Heart right ventricle (tissue), 16 donors: ENCODE data around the gene HEMK1. TPM values are rescaled to one million over a fixed set of nuclear protein-coding genes. Genes with fewer than 3 reads are reported as not detected.

Source experiments
- ATAC-seq, 8 donors: fragments of 200-7000 bp; cut with Tn5 transposase; one replicate each; pipeline ENCODE4 v1.9.1; 2020; ENCODE audit warnings: mild to moderate bottlenecking in 8 of 8, moderate library complexity in 8 of 8, moderate number of reproducible peaks in 1 of 8
- DNase-seq, 2 donors: peaks; one replicate each; pipeline ENCODE4 v3.0.0-alpha.2; 2020
- H3K27ac ChIP-seq, 10 donors: fragments of 200-600 bp; sonication (generic) in 2 of 10; one replicate each; pipeline versions ENCODE4 v1.5.0 to v1.8.0; 2020 to 2022; ENCODE audit warnings: mild to moderate bottlenecking in 3 of 10
- H3K27me3 ChIP-seq, 7 donors: fragments of 200-600 bp; one replicate each; pipeline ENCODE4 v1.8.0; 2021 to 2022; ENCODE audit warnings: mild to moderate bottlenecking in 2 of 7
- H3K36me3 ChIP-seq, 9 donors: fragments of 200-600 bp; sonication (generic) in 1 of 9; one replicate each; pipeline versions ENCODE4 v1.5.0 to v1.8.0; 2020 to 2022; ENCODE audit warnings: mild to moderate bottlenecking in 2 of 9
- H3K4me1 ChIP-seq, 9 donors: fragments of 200-600 bp; sonication (generic) in 1 of 9; one replicate each; pipeline versions ENCODE4 v1.5.0 to v1.8.0; 2020 to 2022; ENCODE audit warnings: mild to moderate bottlenecking in 4 of 9
- H3K4me3 ChIP-seq, 10 donors: fragments of 200-600 bp; sonication (generic) in 2 of 10; one replicate each; pipeline versions ENCODE4 v1.5.0 to v1.8.0; 2020 to 2022; ENCODE audit warnings: mild to moderate bottlenecking in 7 of 10, moderate library complexity in 2 of 10
- H3K9me3 ChIP-seq, 11 donors: fragments of 200-600 bp in 10 of 11; sonication (generic) in 2 of 11; one replicate each; pipeline versions ENCODE4 v1.5.0 to v1.8.0; 2013 to 2022; ENCODE audit warnings: mild to moderate bottlenecking in 2 of 11, control low read depth in 1 of 11, moderate library complexity in 1 of 11
- WGBS, 2 donors: extraction: QIAGEN DNeasy Blood & Tissue Kit; methylation state at CpG; one replicate each; pipeline ENCODE4 v1.1.7; 2013; ENCODE audit warnings: inconsistent platforms in 1 of 2; 5-methylcytosine and 5-hydroxymethylcytosine counted together
- intact Hi-C, 10 donors: fragments of 100-400 bp; cut with DNase I; formaldehyde crosslinking; loops; one replicate each; pipeline versions ENCODE4 v1.11.1 to v1.14.2; 2022
- polyA plus RNA-seq, 2 donors: library from polyadenylated mRNA; stranded (reverse); fragments of 200-250 nt; gene quantifications; one replicate each; pipeline ENCODE4 v1.2.3, GENCODE V29; 2013
- total RNA-seq, 10 donors: library from RNA; stranded (reverse); fragmentation: NEBNext Ultra II Directional in 3 of 10; extraction: Animal tissue kit (Norgen Biotek cat#: 25700) in 3 of 10; gene quantifications; one replicate each; pipeline versions ENCODE4 v1.2.1 to v1.2.4, GENCODE V29; 2021 to 2023
- TF ChIP-seq, protein P1 (sequence below), 9 donors: fragments of 200-600 bp; sonication (generic) in 2 of 9; IDR thresholded peaks; one replicate each; pipeline versions ENCODE4 v1.5.0 to v1.8.0; 2021 to 2022; ENCODE audit warnings: antibody characterized with exemption in 9 of 9, mild to moderate bottlenecking in 5 of 9, moderate library complexity in 1 of 9
- donor health status: Arrhythmogenic right ventricular cardiomyopathy.
- donor health status: ischemic (EF 13 %, LVEDD 7.1; RV severe dilation, severe dysfunction).
- donor health status: healthy with polysubstance abuse.
- donor health status: DM: no; HTN: yes; CAD: no.
- donor health status: DM: no; HTN: no; CAD: no.
- donor health status: ischemic (EF 25% LVEDD 6.9; RV normal size, moderate dysfunction).
- donor health status: ischemic (EF 25% LVEDD 5.7; RV mildly dilated, moderate dysfunction).
- donor health status: healthy.
- donor health status: DM: yes; HTN: yes; CAD: no.
- donor health status: Ischemic cardiomyopathy.
- donor health status: ischemic (EF 35%, LVEDD 5.7; RV mildly dilated, moderate dysfunction).
- donor health status: nonischemic (EF 11% LVEDD 7.7; RV severe dilation, severe dysfunction).
- donor health status: DM: yes; HTN: yes; CAD: no.
- donor health status: PGD.
- donor health status: ischemic (EF 29% LVEDD 5.4; RV normal size, mild dysfunction).
- donor health status: nonischemic (EF 23%, LVEDD 6.1; RV moderate dilation, normal function).

The HEMK1 gene
- total and polyA plus RNA-seq, 12 donors: 10.6 to 19.0 (median 14.8) TPM

DNA sequence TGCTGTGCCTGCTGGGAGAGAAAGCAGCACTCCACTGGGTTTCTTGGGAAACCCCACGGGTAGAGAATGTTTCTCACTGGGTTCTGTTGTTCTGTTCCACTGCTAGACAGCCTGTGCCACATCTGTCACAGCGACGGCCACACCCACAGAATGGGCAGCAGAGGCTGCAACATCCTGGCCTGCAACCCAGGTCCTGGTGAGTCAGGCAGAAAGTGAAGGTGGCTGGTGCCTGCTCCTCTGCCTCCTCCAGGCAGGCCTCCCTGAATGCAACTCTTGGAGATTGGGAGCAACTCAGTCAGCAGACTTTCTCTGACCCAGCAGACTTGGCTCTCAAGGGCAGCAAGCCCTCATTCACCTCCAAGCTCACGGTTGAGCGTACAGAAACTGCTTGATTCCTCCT is 14.8 kb upstream of the HEMK1 start:
- Histone ChIP-seq H3K4me3 (no peak overlapping the region), H3K4me1 (peaks cover 0 to 14% (median 6%) of the 10 kb centered on the region in 9 donors), H3K27ac (no peak overlapping the region), H3K36me3 (no peaks in the 10 kb centered on the region), H3K9me3 (no peaks in the 10 kb centered on the region), H3K27me3 (no peaks in the 10 kb centered on the region)
- DNase-seq (no peak), ATAC-seq (no peak)
- WGBS, 2 donors: 81 to 92% methylated on average over 5 of the region's 5 CpGs
- TF ChIP-seq, protein P1, sequence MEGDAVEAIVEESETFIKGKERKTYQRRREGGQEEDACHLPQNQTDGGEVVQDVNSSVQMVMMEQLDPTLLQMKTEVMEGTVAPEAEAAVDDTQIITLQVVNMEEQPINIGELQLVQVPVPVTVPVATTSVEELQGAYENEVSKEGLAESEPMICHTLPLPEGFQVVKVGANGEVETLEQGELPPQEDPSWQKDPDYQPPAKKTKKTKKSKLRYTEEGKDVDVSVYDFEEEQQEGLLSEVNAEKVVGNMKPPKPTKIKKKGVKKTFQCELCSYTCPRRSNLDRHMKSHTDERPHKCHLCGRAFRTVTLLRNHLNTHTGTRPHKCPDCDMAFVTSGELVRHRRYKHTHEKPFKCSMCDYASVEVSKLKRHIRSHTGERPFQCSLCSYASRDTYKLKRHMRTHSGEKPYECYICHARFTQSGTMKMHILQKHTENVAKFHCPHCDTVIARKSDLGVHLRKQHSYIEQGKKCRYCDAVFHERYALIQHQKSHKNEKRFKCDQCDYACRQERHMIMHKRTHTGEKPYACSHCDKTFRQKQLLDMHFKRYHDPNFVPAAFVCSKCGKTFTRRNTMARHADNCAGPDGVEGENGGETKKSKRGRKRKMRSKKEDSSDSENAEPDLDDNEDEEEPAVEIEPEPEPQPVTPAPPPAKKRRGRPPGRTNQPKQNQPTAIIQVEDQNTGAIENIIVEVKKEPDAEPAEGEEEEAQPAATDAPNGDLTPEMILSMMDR (IDR thresholded peaks at IDR 0.05): no peak
- intact Hi-C loops: loop anchor here in 1 of 10 donors (5.0 kb wide), 1 partner anchor 207 kb away; the partner anchor contains the start of gene ZMYND10

DNA sequence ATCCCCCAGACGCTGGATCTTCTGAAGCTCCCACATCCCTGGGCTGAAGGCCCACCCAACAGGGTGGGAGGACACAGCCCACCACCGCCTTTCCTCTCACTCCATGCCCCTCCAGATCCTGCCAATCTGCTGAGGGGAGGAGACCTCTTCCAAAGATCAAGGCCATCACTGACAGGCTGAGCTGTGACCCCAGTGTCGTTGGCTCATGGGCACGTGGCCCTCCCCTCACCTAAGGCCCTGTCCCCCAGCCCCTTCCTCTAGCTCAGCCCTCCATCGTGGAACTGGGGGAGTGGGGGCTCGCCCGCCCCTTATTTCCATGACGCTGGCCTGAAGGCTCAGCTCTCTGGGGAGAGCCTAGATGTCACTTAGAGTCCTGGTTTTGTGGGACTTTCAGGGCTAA is 12.2 kb upstream of the HEMK1 start:
- Histone ChIP-seq H3K4me1 (peaks cover 0 to 20% (median 6%) of the 10 kb centered on the region in 9 donors), H3K27ac (no peak overlapping the region), H3K27me3 (no peaks in the 10 kb centered on the region), H3K4me3 (no peak overlapping the region), H3K36me3 (peaks cover 0 to 5% (median 0%) of the 10 kb centered on the region in 9 donors), H3K9me3 (no peaks in the 10 kb centered on the region)
- TF ChIP-seq, protein P1 (IDR thresholded peaks at IDR 0.05): no peak
- intact Hi-C loops: no loop called here
- ATAC-seq (no peak), DNase-seq (no peak)
- 58 to 67% methylated on average over 8 of the region's 8 CpGs for WGBS, 2 donors

DNA sequence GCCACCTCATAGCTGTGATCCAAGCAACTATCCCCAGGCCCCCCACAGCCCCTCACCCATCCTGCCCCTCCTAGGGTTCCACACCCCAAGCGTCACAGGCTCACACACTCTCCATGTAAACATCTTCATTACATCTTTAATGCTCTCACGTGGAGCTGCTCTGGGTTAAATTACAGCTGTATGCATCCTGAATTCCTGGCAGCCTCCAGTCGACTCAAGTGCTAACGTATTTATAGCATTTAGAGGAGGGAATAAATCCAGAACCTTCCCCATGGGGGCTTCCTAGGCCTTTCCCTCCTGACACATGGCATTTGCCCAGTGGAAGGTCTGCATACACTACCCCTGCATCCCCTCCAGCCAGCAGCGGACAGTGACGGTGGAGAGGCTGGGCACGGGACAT is 11.4 kb upstream of the HEMK1 start:
- ATAC-seq (peak in 1 of 8 donors; percentile 1), DNase-seq (no peak)
- Histone ChIP-seq H3K9me3 (no peaks in the 10 kb centered on the region), H3K36me3 (peaks cover 0 to 7% (median 0%) of the 10 kb centered on the region in 9 donors), H3K27me3 (no peaks in the 10 kb centered on the region), H3K27ac (no peak overlapping the region), H3K4me1 (peaks cover 0 to 20% (median 6%) of the 10 kb centered on the region in 9 donors), H3K4me3 (no peak overlapping the region)
- TF ChIP-seq, protein P1 (IDR thresholded peaks at IDR 0.05): no peak
- WGBS, 2 donors: 42 to 54% methylated on average over 7 of the region's 7 CpGs
- intact Hi-C loops: no loop called here

DNA sequence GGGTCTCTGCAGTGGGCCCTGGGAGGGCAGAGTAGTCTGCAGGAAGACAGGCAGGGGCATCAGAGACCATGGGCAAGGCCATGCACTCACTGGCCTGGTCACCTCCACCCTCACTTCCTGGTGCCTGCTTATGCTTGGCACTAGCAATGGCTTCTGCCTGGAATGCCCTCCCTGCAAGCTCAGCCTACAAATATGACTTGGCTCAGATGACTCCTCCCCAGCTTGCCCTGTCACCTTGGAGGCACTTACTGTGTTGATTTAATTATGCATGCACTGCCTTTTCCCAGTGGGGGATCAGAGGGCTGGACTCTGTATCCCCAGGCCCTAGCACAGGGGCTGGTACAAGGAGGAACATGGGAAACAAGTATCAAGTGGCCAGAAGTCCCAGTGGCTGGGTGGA is 9.6 kb upstream of the HEMK1 start:
- DNase-seq: no peak
- intact Hi-C loops: no loop called here
- no peak overlapping the region for H3K4me3 ChIP-seq
- peaks cover 0 to 13% (median 0%) of the 10 kb centered on the region in 9 donors for H3K36me3 ChIP-seq
- H3K9me3 ChIP-seq: no peaks in the 10 kb centered on the region
- peak in 7 of 8 donors; percentile 22 to 68 (median 41) for ATAC-seq
- peak overlapping the region in 6 of 10 donors; percentile 27 to 71 (median 36) for H3K27ac ChIP-seq
- TF ChIP-seq, protein P1 (IDR thresholded peaks at IDR 0.05): no peak
- H3K4me1 ChIP-seq: peaks cover 0 to 30% (median 14%) of the 10 kb centered on the region in 9 donors
- no peaks in the 10 kb centered on the region for H3K27me3 ChIP-seq
